Panc1 (cell line): Measurements from ENCODE around the gene CSK. TPM values are rescaled to one million over a fixed set of nuclear protein-coding genes. Genes with fewer than 3 reads are reported as not detected.

ENCODE experiments used
- ATAC-seq: fragments of 200-7000 bp; cut with Tn5 transposase; 2 replicates; pipeline ENCODE4 v1.9.1; 2020; ENCODE audit warnings: mild to moderate bottlenecking, moderate library complexity
- BruUV-seq: library from RNA; stranded (reverse); fragments of 400-500 nt; replicated peaks from 2 replicates; lab custom pipeline; 2021; lab: Mats Ljungman, UMichigan
- CTCF ChIA-PET: fragments of 300-600 bp; sonication (Branson Sonifier 250); formaldehyde crosslinking; loops from one replicate; lab custom pipeline; 2022; ENCODE audit warnings: antibody characterized with exemption; lab: Charles Lee
- POLR2A ChIA-PET: fragments of 300-600 bp; sonication (Branson Sonifier 250); formaldehyde crosslinking; loops from one replicate; lab custom pipeline; 2022; ENCODE audit warnings: antibody characterized with exemption; lab: Charles Lee
- DNase-seq: peaks from one replicate; pipeline ENCODE4 v3.0.0-alpha.2; 2010; ENCODE audit warnings: low read depth, low spot score
- H3K27ac ChIP-seq: 2 replicates; pipeline ENCODE4 v1.5.1; 2011; ENCODE audit warnings: mild to moderate bottlenecking, low read length, inconsistent platforms
- H3K27me3 ChIP-seq: fragments of 200-500 bp; sonication (Bioruptor generic); 2 replicates; pipeline ENCODE4 v1.6.0; 2014; ENCODE audit warnings: low read length, inconsistent platforms; ENCODE audit not compliant: control insufficient read depth, insufficient read depth
- H3K36me3 ChIP-seq: fragments of 200-500 bp; sonication (Bioruptor generic); 2 replicates; pipeline ENCODE4 v1.5.1; 2014; ENCODE audit warnings: inconsistent platforms, mild to moderate bottlenecking, low read length, moderate library complexity; ENCODE audit not compliant: control insufficient read depth, insufficient read depth
- H3K4me1 ChIP-seq: 2 replicates; pipeline ENCODE4 v1.5.1; 2011; ENCODE audit warnings: inconsistent platforms, mild to moderate bottlenecking, low read length, moderate library complexity; ENCODE audit not compliant: control insufficient read depth, insufficient read depth
- H3K4me3 ChIP-seq, 2 experiments: 2 replicates each; pipeline ENCODE4 v1.5.1; 2011 to 2012; ENCODE audit warnings: low read depth in 2 of 2, low read length in 2 of 2, mild to moderate bottlenecking in 2 of 2, inconsistent platforms in 1 of 2, moderate library complexity in 1 of 2
- H3K9me3 ChIP-seq: fragments of 200-500 bp; sonication (Bioruptor generic); 2 replicates; pipeline ENCODE4 v1.5.1; 2014; ENCODE audit warnings: low read depth, mild to moderate bottlenecking, inconsistent platforms, low read length, moderate library complexity; ENCODE audit not compliant: control insufficient read depth, insufficient read depth
- POLR2AphosphoS5 ChIP-seq: IDR thresholded peaks from 2 replicates; pipeline ENCODE4 v1.6.1; 2012; ENCODE audit warnings: mild to moderate bottlenecking, low read depth, low read length, moderate library complexity
- TCF7L2 ChIP-seq: IDR thresholded peaks from 2 replicates; pipeline ENCODE4 v1.6.1; 2011; ENCODE audit warnings: mild to moderate bottlenecking, low read depth, low read length, inconsistent platforms
- in situ Hi-C: cut with HindIII; loops from 2 replicates; pipeline ENCODE4 v1.10.0; 2016; ENCODE audit warnings: low sequenced_read_pairs, low pct_unique_long_range_greater_than_20kb
- intact Hi-C: fragments of 100-400 bp; cut with micrococcal nuclease; formaldehyde crosslinking; loops from one replicate; pipeline ENCODE4 v1.10.0; 2022; ENCODE audit not compliant: unreplicated experiment
- total RNA-seq: library from RNA; stranded (reverse); gene quantifications from one replicate; pipeline ENCODE4 v1.2.1, GENCODE V29; 2021; ENCODE audit not compliant: unreplicated experiment
- TF ChIP-seq, protein P1 (sequence below), 2 experiments: IDR thresholded peaks; 2 replicates each; pipeline ENCODE4 v1.6.1; 2011 to 2012; ENCODE audit warnings: low read depth in 2 of 2, control low read depth in 1 of 2, low read length in 1 of 2, mild to moderate bottlenecking in 1 of 2, moderate library complexity in 1 of 2; ENCODE audit not compliant: insufficient read depth in 1 of 2
- TF ChIP-seq, protein P2 (sequence below): fragments of 450-650 bp; IDR thresholded peaks from 2 replicates; pipeline ENCODE4 v1.5.1; 2017; ENCODE audit warnings: mild to moderate bottlenecking

Gene CSK
- total RNA-seq, 1 experiment from 2014 or later, result 81.4 TPM

DNA sequence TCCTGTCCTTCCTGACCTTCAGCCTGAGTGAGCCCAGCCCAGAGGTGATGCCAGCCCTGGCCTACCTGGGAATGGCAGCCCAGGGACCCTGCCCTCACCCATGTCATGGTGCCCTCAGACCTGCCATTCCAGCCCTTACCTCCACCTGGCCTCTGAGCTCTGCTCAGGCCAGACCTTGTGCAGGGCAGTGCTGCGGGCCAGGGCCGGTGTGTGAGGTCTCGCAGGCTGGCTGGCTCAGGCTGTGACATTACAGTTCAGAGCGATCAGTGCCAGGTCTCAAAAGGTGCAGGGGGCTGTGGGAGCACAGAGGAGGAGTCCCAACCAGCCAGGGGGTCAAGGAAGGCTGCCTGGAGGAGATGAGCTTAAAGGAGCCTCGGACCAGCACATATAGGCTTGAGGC, 38.2 kb downstream of the CSK start:
- intact Hi-C loops, result no loop called here
- in situ Hi-C loops, result no loop called here
- TF ChIP-seq, protein P1, sequence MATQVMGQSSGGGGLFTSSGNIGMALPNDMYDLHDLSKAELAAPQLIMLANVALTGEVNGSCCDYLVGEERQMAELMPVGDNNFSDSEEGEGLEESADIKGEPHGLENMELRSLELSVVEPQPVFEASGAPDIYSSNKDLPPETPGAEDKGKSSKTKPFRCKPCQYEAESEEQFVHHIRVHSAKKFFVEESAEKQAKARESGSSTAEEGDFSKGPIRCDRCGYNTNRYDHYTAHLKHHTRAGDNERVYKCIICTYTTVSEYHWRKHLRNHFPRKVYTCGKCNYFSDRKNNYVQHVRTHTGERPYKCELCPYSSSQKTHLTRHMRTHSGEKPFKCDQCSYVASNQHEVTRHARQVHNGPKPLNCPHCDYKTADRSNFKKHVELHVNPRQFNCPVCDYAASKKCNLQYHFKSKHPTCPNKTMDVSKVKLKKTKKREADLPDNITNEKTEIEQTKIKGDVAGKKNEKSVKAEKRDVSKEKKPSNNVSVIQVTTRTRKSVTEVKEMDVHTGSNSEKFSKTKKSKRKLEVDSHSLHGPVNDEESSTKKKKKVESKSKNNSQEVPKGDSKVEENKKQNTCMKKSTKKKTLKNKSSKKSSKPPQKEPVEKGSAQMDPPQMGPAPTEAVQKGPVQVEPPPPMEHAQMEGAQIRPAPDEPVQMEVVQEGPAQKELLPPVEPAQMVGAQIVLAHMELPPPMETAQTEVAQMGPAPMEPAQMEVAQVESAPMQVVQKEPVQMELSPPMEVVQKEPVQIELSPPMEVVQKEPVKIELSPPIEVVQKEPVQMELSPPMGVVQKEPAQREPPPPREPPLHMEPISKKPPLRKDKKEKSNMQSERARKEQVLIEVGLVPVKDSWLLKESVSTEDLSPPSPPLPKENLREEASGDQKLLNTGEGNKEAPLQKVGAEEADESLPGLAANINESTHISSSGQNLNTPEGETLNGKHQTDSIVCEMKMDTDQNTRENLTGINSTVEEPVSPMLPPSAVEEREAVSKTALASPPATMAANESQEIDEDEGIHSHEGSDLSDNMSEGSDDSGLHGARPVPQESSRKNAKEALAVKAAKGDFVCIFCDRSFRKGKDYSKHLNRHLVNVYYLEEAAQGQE (IDR thresholded peaks at IDR 0.05; ENCODE audit: insufficient read depth in 1 of 2, low read depth in 2 of 2, low read length in 1 of 2), result no peak
- TF ChIP-seq, protein P2, sequence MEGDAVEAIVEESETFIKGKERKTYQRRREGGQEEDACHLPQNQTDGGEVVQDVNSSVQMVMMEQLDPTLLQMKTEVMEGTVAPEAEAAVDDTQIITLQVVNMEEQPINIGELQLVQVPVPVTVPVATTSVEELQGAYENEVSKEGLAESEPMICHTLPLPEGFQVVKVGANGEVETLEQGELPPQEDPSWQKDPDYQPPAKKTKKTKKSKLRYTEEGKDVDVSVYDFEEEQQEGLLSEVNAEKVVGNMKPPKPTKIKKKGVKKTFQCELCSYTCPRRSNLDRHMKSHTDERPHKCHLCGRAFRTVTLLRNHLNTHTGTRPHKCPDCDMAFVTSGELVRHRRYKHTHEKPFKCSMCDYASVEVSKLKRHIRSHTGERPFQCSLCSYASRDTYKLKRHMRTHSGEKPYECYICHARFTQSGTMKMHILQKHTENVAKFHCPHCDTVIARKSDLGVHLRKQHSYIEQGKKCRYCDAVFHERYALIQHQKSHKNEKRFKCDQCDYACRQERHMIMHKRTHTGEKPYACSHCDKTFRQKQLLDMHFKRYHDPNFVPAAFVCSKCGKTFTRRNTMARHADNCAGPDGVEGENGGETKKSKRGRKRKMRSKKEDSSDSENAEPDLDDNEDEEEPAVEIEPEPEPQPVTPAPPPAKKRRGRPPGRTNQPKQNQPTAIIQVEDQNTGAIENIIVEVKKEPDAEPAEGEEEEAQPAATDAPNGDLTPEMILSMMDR, result no peak
- CTCF ChIA-PET, result no interaction called here
- no peak for ATAC-seq
- H3K9me3 ChIP-seq, result no peaks in the 10 kb centered on the region
- H3K36me3 ChIP-seq, result no peaks in the 10 kb centered on the region
- H3K4me1 ChIP-seq, result peaks cover 4% of the 10 kb centered on the region; the same call in 1 of the 2 replicates
- no TSS peak for BruUV-seq
- no peak for DNase-seq
- no peak overlapping the region for H3K27ac ChIP-seq
- no peak overlapping the region for H3K4me3 ChIP-seq
- POLR2A ChIA-PET, result interaction anchor here (0.6 kb wide), 1 partner anchor 25 kb away, joined by 3 read pairs; no protein-coding TSS in a partner anchor
- no peaks in the 10 kb centered on the region for H3K27me3 ChIP-seq

DNA sequence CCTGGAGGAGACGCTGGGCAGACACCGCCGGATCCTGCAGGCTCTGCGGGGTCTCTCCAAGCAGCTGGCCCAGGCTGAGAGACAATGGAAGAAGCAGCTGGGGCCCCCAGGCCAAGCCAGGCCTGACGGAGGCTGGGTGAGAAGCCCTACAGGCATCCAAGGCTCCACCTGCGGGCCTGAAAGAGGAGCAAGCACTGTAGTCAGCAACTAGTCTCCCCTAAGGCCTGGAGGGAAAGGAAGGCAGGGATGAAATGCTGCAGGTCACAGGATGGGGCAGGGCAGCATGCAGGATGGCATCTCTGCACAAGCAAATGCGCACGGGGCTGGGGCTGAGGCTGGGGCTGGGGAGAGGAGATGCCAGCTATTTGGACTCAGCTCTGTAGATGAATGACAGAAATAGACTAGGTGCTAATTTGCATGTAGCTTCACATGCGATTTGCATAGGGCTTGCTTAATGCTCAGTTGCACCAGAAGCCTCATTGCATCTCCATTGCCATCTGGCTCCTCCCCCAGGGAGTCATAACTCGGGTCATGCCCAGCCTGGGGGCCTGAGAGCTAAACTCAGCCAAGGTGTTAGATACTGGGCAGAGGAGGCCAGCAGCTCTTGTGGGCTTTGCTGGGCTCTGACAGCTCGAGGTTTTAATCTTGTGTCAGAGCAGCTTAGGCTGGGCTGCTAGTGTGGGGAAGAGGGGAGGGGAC, 39.4 kb downstream of the CSK start:
- Histone ChIP-seq H3K27ac (no peak overlapping the region), H3K27me3 (peaks cover 2% of the 10 kb centered on the region; the same call in 1 of the 2 replicates), H3K4me1 (peaks cover 4% of the 10 kb centered on the region; the same call in 1 of the 2 replicates), H3K36me3 (no peaks in the 10 kb centered on the region), H3K9me3 (no peaks in the 10 kb centered on the region), H3K4me3 (no peak overlapping the region)
- in situ Hi-C loops, result no loop called here
- DNase-seq (no peak), ATAC-seq (no peak)
- CTCF ChIA-PET, result no interaction called here
- TF ChIP-seq POLR2AphosphoS5 (no peak), TCF7L2 (no peak)
- TF ChIP-seq, protein P1 (IDR thresholded peaks at IDR 0.05; ENCODE audit: insufficient read depth in 1 of 2, low read depth in 2 of 2, low read length in 1 of 2), result no peak
- POLR2A ChIA-PET, result interaction anchor here (0.5 to 0.6 kb wide), 2 partner anchors 53 to 491 kb away, joined by 9 to 10 read pairs; no protein-coding TSS in a partner anchor
- intact Hi-C loops, result no loop called here
- BruUV-seq, result no TSS peak
